Measurements from ENCODE around the gene SLX4IP. TPM values are rescaled to one million over a fixed set of nuclear protein-coding genes. Genes with fewer than 3 reads are reported as not detected.
"Not testable (repeated sequence)": the region's sequence is repeated elsewhere in the genome, so short reads cannot be mapped to it uniquely, and the experiment has no call there.

The SLX4IP gene
- total and polyA plus RNA-seq, 3 experiments from 2014 or later = 1.5 to 8.0 (median 7.0) TPM

DNA sequence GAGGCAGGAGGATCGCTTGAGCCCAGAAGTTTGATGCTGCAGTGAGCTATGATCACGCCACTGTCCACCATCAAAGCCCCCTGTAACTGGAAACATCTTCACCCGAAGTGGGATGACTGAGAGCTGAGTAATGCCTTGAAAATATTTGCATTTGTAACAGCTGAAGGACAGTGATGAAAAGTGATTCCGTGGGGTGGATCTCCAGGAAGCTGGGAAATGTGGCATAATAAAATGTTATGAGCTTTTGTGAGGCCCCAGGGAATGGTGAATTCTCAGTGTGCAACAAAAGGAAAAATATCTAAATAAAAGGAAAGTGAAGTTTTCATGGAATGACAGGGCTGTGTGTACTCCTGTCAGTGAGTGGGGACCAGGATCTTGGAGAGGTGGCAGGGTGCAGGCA lies 146.7 kb downstream of the SLX4IP start:
- Histone ChIP-seq H3K4me3 (ENCODE audit: low read length) (no peak overlapping the region), H3K36me3 (ENCODE audit: insufficient read depth, low read length) (no peaks in the 10 kb centered on the region), H3K9me3 (ENCODE audit: low read length) (no peaks in the 10 kb centered on the region), H3K4me1 (ENCODE audit: insufficient read depth, low read length) (no peaks in the 10 kb centered on the region), H3K27ac (ENCODE audit: low read depth, low read length) (no peak overlapping the region), H3K27me3 (ENCODE audit: insufficient read depth, low read length, poor library complexity, severe bottlenecking) (no peaks in the 10 kb centered on the region)
- Mint-ChIP-seq H3K27ac (no peak overlapping the region), H3K4me1 (peaks cover 3 to 9% (median 7%) of the 10 kb centered on the region in 3 donors), H3K9me3 (no peaks in the 10 kb centered on the region), H3K36me3 (peaks cover 0 to 6% (median 1%) of the 10 kb centered on the region in 3 donors), H3K27me3 (no peaks in the 10 kb centered on the region), H3K4me3 (no peak overlapping the region)
- CTCF ChIA-PET = interaction anchor here (1.4 kb wide), 1 partner anchor 18 kb away, joined by 3 read pairs; no protein-coding TSS in a partner anchor
- POLR2A ChIA-PET = no interaction called here
- DNase-seq = no peak

DNA sequence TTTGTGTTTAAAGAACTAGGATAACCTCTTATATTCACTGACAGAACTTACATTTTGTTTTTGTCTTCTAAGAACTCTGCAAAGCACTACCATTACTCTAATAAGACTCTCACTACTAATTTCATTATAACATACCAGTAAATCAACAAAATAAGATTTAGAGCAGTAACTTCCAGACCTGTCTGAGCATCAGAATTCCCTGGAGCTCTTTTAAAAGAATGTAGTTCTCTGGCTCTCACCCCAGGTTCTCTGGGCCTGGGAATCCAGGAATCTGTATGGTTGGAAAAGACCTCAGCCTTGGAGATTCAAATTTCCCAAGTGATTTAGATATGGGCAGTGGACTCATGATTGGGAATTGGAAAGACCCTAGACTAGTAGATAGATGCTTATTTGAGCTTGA lies 149.3 kb downstream of the SLX4IP start:
- Histone ChIP-seq H3K27ac (ENCODE audit: low read depth, low read length) (no peak overlapping the region), H3K4me3 (ENCODE audit: low read length) (no peak overlapping the region), H3K9me3 (ENCODE audit: low read length) (no peaks in the 10 kb centered on the region), H3K27me3 (ENCODE audit: insufficient read depth, low read length, poor library complexity, severe bottlenecking) (no peaks in the 10 kb centered on the region), H3K4me1 (ENCODE audit: insufficient read depth, low read length) (no peaks in the 10 kb centered on the region), H3K36me3 (ENCODE audit: insufficient read depth, low read length) (no peaks in the 10 kb centered on the region)
- no peak for DNase-seq
- H3K36me3 Mint-ChIP-seq = peaks cover 0 to 7% (median 1%) of the 10 kb centered on the region in 3 donors
- ChIA-PET CTCF (interaction anchor here (2.0 kb wide), 1 partner anchor 16 kb away, joined by 5 read pairs; no protein-coding TSS in a partner anchor), POLR2A (no interaction called here)
- H3K27ac Mint-ChIP-seq = no peak overlapping the region
- H3K9me3 Mint-ChIP-seq = no peaks in the 10 kb centered on the region
- H3K4me1 Mint-ChIP-seq = no peaks in the 10 kb centered on the region
- H3K4me3 Mint-ChIP-seq = no peak overlapping the region
- no peaks in the 10 kb centered on the region for H3K27me3 Mint-ChIP-seq

- Mint-ChIP-seq H3K4me3 (no peak overlapping the region), H3K4me1 (no peaks in the 10 kb centered on the region), H3K27me3 (no peaks in the 10 kb centered on the region), H3K36me3 (peaks cover 0 to 7% (median 1%) of the 10 kb centered on the region in 3 donors), H3K9me3 (no peaks in the 10 kb centered on the region), H3K27ac (no peak overlapping the region)
- POLR2A ChIA-PET = no interaction called here
- no peak for DNase-seq
- Histone ChIP-seq H3K9me3 (ENCODE audit: low read length) (no peaks in the 10 kb centered on the region), H3K27ac (ENCODE audit: low read depth, low read length) (no peak overlapping the region), H3K4me1 (ENCODE audit: insufficient read depth, low read length) (no peaks in the 10 kb centered on the region), H3K27me3 (ENCODE audit: insufficient read depth, low read length, poor library complexity, severe bottlenecking) (no peaks in the 10 kb centered on the region), H3K36me3 (ENCODE audit: insufficient read depth, low read length) (no peaks in the 10 kb centered on the region), H3K4me3 (ENCODE audit: low read length) (no peak overlapping the region)
- CTCF ChIA-PET = interaction anchor here (2.0 kb wide), 1 partner anchor 15 kb away, joined by 5 read pairs; no protein-coding TSS in a partner anchor
These were observed 150.2 kb downstream of the SLX4IP start for GRCh38 chr20:10585308-10585707.

- ChIA-PET POLR2A (no interaction called here), CTCF (interaction anchor here (1.6 kb wide), 1 partner anchor 11 kb away, joined by 3 read pairs; no protein-coding TSS in a partner anchor)
- no peaks in the 10 kb centered on the region for H3K27me3 Mint-ChIP-seq
- Histone ChIP-seq H3K27ac (ENCODE audit: low read depth, low read length) (no peak overlapping the region), H3K4me1 (ENCODE audit: insufficient read depth, low read length) (no peaks in the 10 kb centered on the region), H3K36me3 (ENCODE audit: insufficient read depth, low read length) (no peaks in the 10 kb centered on the region), H3K27me3 (ENCODE audit: insufficient read depth, low read length, poor library complexity, severe bottlenecking) (no peaks in the 10 kb centered on the region), H3K4me3 (ENCODE audit: low read length) (no peak overlapping the region), H3K9me3 (ENCODE audit: low read length) (no peaks in the 10 kb centered on the region)
- no peaks in the 10 kb centered on the region for H3K9me3 Mint-ChIP-seq
- no peak for DNase-seq
- no peak overlapping the region for H3K27ac Mint-ChIP-seq
- H3K36me3 Mint-ChIP-seq = peaks cover 0 to 7% (median 0%) of the 10 kb centered on the region in 3 donors
- no peak overlapping the region for H3K4me3 Mint-ChIP-seq
- peaks cover 0 to 6% (median 3%) of the 10 kb centered on the region in 3 donors for H3K4me1 Mint-ChIP-seq
These were observed 151.2 kb downstream of the SLX4IP start for GRCh38 chr20:10586296-10586695.

DNA sequence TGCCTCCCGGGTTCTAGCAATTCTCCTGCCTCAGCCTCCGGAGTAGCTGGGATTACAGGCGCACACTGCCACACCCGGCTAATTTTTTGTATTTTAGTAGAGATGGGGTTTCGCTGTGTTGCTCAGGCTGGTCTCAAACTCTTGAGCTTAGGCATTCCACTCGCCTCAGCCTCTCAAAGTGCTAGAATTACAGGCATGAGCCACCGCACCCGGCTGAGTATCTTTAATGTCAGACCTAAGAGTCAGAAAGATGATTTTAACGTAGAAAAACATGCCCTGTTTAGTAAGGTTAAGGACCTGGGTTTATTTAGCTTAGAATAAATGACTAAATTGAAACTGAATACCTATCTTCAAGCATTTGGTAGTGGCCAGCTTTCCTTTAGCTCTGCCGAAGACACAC lies 155.3 kb downstream of the SLX4IP start:
- CTCF ChIA-PET; H3K4me3 Mint-ChIP-seq; H3K4me1 Mint-ChIP-seq; H3K36me3 ChIP-seq (ENCODE audit: insufficient read depth, low read length); H3K9me3 Mint-ChIP-seq; H3K27me3 Mint-ChIP-seq; H3K27ac ChIP-seq (ENCODE audit: low read depth, low read length); H3K4me3 ChIP-seq (ENCODE audit: low read length); H3K27ac Mint-ChIP-seq; H3K27me3 ChIP-seq (ENCODE audit: insufficient read depth, low read length, poor library complexity, severe bottlenecking); DNase-seq; H3K4me1 ChIP-seq (ENCODE audit: insufficient read depth, low read length); H3K9me3 ChIP-seq (ENCODE audit: low read length); POLR2A ChIA-PET; H3K36me3 Mint-ChIP-seq: not testable (repeated sequence)

DNA sequence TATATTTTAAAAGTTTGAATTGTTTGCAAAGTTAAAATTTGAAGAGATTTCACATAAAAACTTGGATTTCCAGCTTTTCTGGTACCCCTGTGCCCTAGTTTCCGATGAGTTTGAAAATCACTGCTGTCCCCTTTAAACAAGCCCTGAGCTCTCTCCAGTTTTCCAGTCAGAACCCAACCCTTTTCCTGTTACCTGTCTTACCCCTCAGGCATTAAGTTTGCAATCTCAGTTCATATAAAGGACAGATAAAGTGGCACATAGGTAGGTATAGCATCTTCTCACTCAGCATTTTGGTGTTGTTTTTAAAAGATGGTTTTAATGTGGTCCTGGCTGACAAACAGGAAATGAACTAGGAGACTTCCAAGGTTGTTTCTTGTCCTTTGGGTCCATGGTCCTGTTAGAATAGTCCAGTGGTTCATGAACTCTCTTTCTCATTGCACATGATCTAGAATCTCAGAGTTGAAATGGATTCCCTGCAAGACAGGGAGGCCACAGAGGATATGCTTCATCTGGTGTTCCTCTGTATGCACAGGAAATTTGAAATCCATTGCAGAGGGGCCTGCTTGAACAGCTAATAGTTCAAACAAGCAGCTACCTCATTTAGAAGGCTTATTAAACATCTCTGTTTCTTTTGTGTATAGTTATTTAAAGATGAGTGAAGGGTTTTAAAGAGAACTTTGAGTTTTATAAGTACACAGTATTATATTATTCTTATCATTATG lies 156.0 kb downstream of the SLX4IP start:
- no peaks in the 10 kb centered on the region for H3K9me3 Mint-ChIP-seq
- Histone ChIP-seq H3K27me3 (ENCODE audit: insufficient read depth, low read length, poor library complexity, severe bottlenecking) (no peaks in the 10 kb centered on the region), H3K4me1 (ENCODE audit: insufficient read depth, low read length) (no peaks in the 10 kb centered on the region), H3K27ac (ENCODE audit: low read depth, low read length) (no peak overlapping the region), H3K9me3 (ENCODE audit: low read length) (no peaks in the 10 kb centered on the region), H3K4me3 (ENCODE audit: low read length) (no peak overlapping the region), H3K36me3 (ENCODE audit: insufficient read depth, low read length) (no peaks in the 10 kb centered on the region)
- no peak for DNase-seq
- peak overlapping the region in 1 of 8 donors; percentile 44 for H3K27ac Mint-ChIP-seq
- H3K27me3 Mint-ChIP-seq = no peaks in the 10 kb centered on the region
- POLR2A ChIA-PET = no interaction called here
- CTCF ChIA-PET = no interaction called here
- no peak overlapping the region for H3K4me3 Mint-ChIP-seq
- peaks cover 0 to 7% (median 0%) of the 10 kb centered on the region in 3 donors for H3K36me3 Mint-ChIP-seq
- H3K4me1 Mint-ChIP-seq = peaks cover 0 to 8% (median 3%) of the 10 kb centered on the region in 3 donors

- no peaks in the 10 kb centered on the region for H3K9me3 ChIP-seq (ENCODE audit: low read length)
- H3K4me3 Mint-ChIP-seq = no peak overlapping the region
- H3K27me3 Mint-ChIP-seq = no peaks in the 10 kb centered on the region
- H3K27ac Mint-ChIP-seq = no peak overlapping the region
- H3K4me3 ChIP-seq (ENCODE audit: low read length) = no peak overlapping the region
- no peaks in the 10 kb centered on the region for H3K9me3 Mint-ChIP-seq
- no peak overlapping the region for H3K27ac ChIP-seq (ENCODE audit: low read depth, low read length)
- peaks cover 0 to 7% (median 1%) of the 10 kb centered on the region in 3 donors for H3K36me3 Mint-ChIP-seq
- H3K4me1 ChIP-seq (ENCODE audit: insufficient read depth, low read length) = no peaks in the 10 kb centered on the region
- H3K27me3 ChIP-seq (ENCODE audit: insufficient read depth, low read length, poor library complexity, severe bottlenecking) = no peaks in the 10 kb centered on the region
- peaks cover 0 to 8% (median 3%) of the 10 kb centered on the region in 3 donors for H3K4me1 Mint-ChIP-seq
- DNase-seq = no peak
- H3K36me3 ChIP-seq (ENCODE audit: insufficient read depth, low read length) = no peaks in the 10 kb centered on the region
- POLR2A ChIA-PET = no interaction called here
- CTCF ChIA-PET = no interaction called here
These were observed 156.9 kb downstream of the SLX4IP start for GRCh38 chr20:10591946-10592521.

DNA sequence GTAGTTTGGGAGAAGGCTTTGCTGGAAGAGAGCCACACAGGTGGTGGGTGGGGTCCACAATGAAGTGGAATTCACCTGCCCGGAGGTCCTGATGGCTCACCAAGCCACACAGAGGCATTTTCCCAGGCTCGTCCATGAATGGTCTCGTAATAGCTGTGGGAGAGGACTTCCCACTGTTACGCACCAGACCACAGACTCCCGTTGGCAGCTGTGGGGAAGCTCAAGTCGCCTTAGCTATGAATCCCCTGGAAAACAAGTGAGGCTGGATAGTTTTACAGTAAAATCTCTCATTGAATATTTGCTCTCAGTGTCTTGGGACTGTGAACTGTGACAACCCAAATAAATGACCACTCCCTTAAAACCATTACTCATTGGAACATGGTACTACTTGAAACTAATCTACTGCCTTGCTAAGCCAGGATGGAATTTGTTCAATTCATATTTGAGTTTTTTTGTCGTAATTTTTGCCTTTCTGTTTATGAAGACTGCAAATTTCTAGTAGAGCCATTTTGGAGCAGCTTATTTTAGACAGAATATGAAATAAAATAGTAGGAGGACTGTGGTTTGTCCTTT lies 159.3 kb downstream of the SLX4IP start:
- DNase-seq = no peak
- Histone ChIP-seq H3K9me3 (ENCODE audit: low read length) (no peaks in the 10 kb centered on the region), H3K27ac (ENCODE audit: low read depth, low read length) (no peak overlapping the region), H3K36me3 (ENCODE audit: insufficient read depth, low read length) (no peaks in the 10 kb centered on the region), H3K27me3 (ENCODE audit: insufficient read depth, low read length, poor library complexity, severe bottlenecking) (no peaks in the 10 kb centered on the region), H3K4me3 (ENCODE audit: low read length) (no peak overlapping the region), H3K4me1 (ENCODE audit: insufficient read depth, low read length) (no peaks in the 10 kb centered on the region)
- peaks cover 0 to 8% (median 3%) of the 10 kb centered on the region in 3 donors for H3K4me1 Mint-ChIP-seq
- ChIA-PET POLR2A (no interaction called here), CTCF (no interaction called here)
- H3K27ac Mint-ChIP-seq = no peak overlapping the region
- no peaks in the 10 kb centered on the region for H3K27me3 Mint-ChIP-seq
- peaks cover 0 to 21% (median 15%) of the 10 kb centered on the region in 3 donors for H3K36me3 Mint-ChIP-seq
- no peak overlapping the region for H3K4me3 Mint-ChIP-seq
- H3K9me3 Mint-ChIP-seq = no peaks in the 10 kb centered on the region

Measured in CD8-positive, alpha-beta memory T cell (primary cell).